ENCODE results near the gene TRIM29.
"Not testable (repeated sequence)": the region's sequence is repeated elsewhere in the genome, so short reads cannot be mapped to it uniquely, and the experiment has no call there.

The TRIM29 gene

GRCh38 chr11:120168108-120168959 lies 30.4 kb upstream of the TRIM29 start:
- peaks cover 31% of the 10 kb centered on the region for H3K27me3 ChIP-seq (ENCODE audit: insufficient read depth, low read length)

GRCh38 chr11:120167659-120168058 lies 29.7 kb upstream of the TRIM29 start:
- Histone ChIP-seq H2AFZ (ENCODE audit: low read depth, low read length) (no peak overlapping the region), H3K27me3 (ENCODE audit: insufficient read depth, low read length) (peaks cover 31% of the 10 kb centered on the region), H3K9me3 (ENCODE audit: low read length) (no peaks in the 10 kb centered on the region), H3K36me3 (ENCODE audit: insufficient read depth, low read length) (no peaks in the 10 kb centered on the region), H3K4me1 (ENCODE audit: insufficient read depth, low read length) (no peaks in the 10 kb centered on the region), H3K4me3 (ENCODE audit: low read length) (no peak overlapping the region)

More at GRCh38 chr11:120168108-120168959, 30.4 kb upstream of the TRIM29 start:
- H3K9me3 ChIP-seq (ENCODE audit: low read length): no peaks in the 10 kb centered on the region
- no peak overlapping the region for H3K4me3 ChIP-seq (ENCODE audit: low read length)
- H3K4me1 ChIP-seq (ENCODE audit: insufficient read depth, low read length): no peaks in the 10 kb centered on the region
- no peak overlapping the region for H2AFZ ChIP-seq (ENCODE audit: low read depth, low read length)
- no peaks in the 10 kb centered on the region for H3K36me3 ChIP-seq (ENCODE audit: insufficient read depth, low read length)

DNA sequence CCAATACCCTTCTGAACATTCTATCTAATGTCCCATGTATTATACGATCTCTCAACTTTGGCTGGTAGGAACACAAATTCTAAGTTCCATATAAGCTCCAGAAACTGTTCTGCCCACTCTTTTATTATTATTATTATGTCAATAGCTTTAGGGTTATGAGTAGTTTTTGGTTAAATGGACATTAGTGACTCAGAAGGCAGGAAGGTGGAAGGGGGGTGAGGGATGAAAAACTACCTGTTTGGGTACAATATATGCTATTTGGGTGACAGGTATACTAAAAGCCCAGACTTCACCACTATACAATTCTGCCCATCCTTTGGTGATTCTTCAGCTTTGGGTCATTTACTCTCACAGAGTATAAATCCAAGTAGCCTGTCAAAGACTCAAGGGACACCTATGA lies 22.5 kb upstream of the TRIM29 start:
- no peaks in the 10 kb centered on the region for H3K27me3 ChIP-seq (ENCODE audit: insufficient read depth, low read length)
- H2AFZ ChIP-seq (ENCODE audit: low read depth, low read length): no peak overlapping the region
- H3K36me3 ChIP-seq (ENCODE audit: insufficient read depth, low read length): no peaks in the 10 kb centered on the region
- H3K9me3 ChIP-seq (ENCODE audit: low read length): no peaks in the 10 kb centered on the region
- no peaks in the 10 kb centered on the region for H3K4me1 ChIP-seq (ENCODE audit: insufficient read depth, low read length)
- H3K4me3 ChIP-seq (ENCODE audit: low read length): no peak overlapping the region

DNA sequence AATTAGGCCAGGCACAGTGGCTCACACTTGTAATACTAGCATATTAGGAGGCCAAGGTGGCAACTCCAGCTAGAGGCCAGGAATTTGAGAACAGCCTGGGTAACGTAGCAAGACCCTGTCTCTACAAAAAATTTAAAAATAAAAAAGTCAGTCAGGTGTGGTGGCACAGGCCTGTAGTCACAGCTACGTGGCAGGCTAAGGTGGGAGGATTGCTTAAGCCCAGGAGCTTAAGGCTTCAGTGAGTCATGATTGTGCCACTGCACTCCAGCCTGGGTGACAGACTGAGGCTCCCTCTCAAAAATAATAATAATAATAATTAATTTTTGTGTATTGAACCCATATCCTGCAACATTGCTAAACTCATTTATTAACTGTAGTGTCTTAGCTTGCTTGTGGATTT lies 15.3 kb upstream of the TRIM29 start:
- Histone ChIP-seq H3K36me3 (ENCODE audit: insufficient read depth, low read length) (no peaks in the 10 kb centered on the region), H3K4me1 (ENCODE audit: insufficient read depth, low read length) (no peaks in the 10 kb centered on the region), H3K27me3 (ENCODE audit: insufficient read depth, low read length) (no peaks in the 10 kb centered on the region), H3K4me3 (ENCODE audit: low read length) (no peak overlapping the region), H3K9me3 (ENCODE audit: low read length) (no peaks in the 10 kb centered on the region), H2AFZ (ENCODE audit: low read depth, low read length) (no peak overlapping the region)

DNA sequence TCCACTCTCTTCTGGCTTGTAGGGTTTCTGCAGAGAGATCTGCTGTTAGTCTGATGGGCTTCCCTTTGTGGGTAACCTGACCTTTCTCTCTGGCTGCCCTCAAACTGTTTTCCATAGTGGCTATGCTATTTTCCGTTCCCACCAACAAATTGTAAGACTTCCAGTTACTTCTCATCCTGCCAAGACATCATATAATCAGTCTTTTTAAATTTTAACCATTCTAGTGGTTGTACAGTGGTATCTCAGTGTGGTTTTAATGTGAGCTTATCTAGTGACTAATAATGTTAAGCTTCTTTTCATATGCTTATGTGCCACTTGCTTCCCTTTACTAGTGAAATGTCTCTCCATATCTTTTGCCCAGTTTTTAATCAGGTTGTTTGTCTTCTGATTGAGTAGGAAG lies 13.6 kb upstream of the TRIM29 start:
- H2AFZ ChIP-seq (ENCODE audit: low read depth, low read length): no peak overlapping the region
- H3K4me3 ChIP-seq (ENCODE audit: low read length): no peak overlapping the region
- no peaks in the 10 kb centered on the region for H3K4me1 ChIP-seq (ENCODE audit: insufficient read depth, low read length)
- H3K36me3 ChIP-seq (ENCODE audit: insufficient read depth, low read length): no peaks in the 10 kb centered on the region
- H3K27me3 ChIP-seq (ENCODE audit: insufficient read depth, low read length): peaks cover 8% of the 10 kb centered on the region
- H3K9me3 ChIP-seq (ENCODE audit: low read length): no peaks in the 10 kb centered on the region

DNA sequence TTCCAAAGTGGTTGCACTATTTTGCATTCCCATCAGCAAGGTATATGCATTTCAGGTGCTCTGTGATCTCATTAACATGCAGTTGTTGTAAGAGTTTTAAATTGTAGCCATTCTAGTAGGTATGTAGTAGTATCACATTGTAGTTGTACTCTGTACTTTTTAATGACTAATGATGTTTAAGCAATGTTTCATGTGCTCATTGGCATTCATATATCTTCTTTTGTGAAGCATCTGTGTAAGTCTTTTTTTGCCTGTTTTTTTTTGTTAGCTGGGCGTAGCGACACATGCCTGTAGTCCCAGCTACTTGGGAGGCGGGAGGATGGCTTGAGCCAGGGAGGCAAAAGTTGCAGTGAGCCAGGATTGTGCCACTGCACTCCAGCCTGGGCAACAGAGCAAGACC lies 11.3 kb upstream of the TRIM29 start:
- Histone ChIP-seq H3K4me1 (ENCODE audit: insufficient read depth, low read length) (no peaks in the 10 kb centered on the region), H3K4me3 (ENCODE audit: low read length) (no peak overlapping the region), H2AFZ (ENCODE audit: low read depth, low read length) (no peak overlapping the region), H3K9me3 (ENCODE audit: low read length) (no peaks in the 10 kb centered on the region), H3K36me3 (ENCODE audit: insufficient read depth, low read length) (no peaks in the 10 kb centered on the region), H3K27me3 (ENCODE audit: insufficient read depth, low read length) (peaks cover 8% of the 10 kb centered on the region)

GRCh38 chr11:120147950-120148270 lies 10.0 kb upstream of the TRIM29 start:
- Histone ChIP-seq H3K27me3 (ENCODE audit: insufficient read depth, low read length) (peaks cover 8% of the 10 kb centered on the region), H3K4me3 (ENCODE audit: low read length) (no peak overlapping the region), H3K36me3 (ENCODE audit: insufficient read depth, low read length) (no peaks in the 10 kb centered on the region), H3K9me3 (ENCODE audit: low read length) (no peaks in the 10 kb centered on the region), H3K4me1 (ENCODE audit: insufficient read depth, low read length) (no peaks in the 10 kb centered on the region), H2AFZ (ENCODE audit: low read depth, low read length) (no peak overlapping the region)

- H3K36me3 ChIP-seq (ENCODE audit: insufficient read depth, low read length): no peaks in the 10 kb centered on the region
- H3K4me3 ChIP-seq (ENCODE audit: low read length): no peak overlapping the region
- H3K4me1 ChIP-seq (ENCODE audit: insufficient read depth, low read length): no peaks in the 10 kb centered on the region
- H2AFZ ChIP-seq (ENCODE audit: low read depth, low read length): no peak overlapping the region
- peaks cover 8% of the 10 kb centered on the region for H3K27me3 ChIP-seq (ENCODE audit: insufficient read depth, low read length)
- no peaks in the 10 kb centered on the region for H3K9me3 ChIP-seq (ENCODE audit: low read length)
Observed at GRCh38 chr11:120147094-120147949, 9.4 kb upstream of the TRIM29 start.

- H3K36me3 ChIP-seq (ENCODE audit: insufficient read depth, low read length): no peaks in the 10 kb centered on the region
- no peak overlapping the region for H3K4me3 ChIP-seq (ENCODE audit: low read length)
- no peak overlapping the region for H2AFZ ChIP-seq (ENCODE audit: low read depth, low read length)
- H3K9me3 ChIP-seq (ENCODE audit: low read length): no peaks in the 10 kb centered on the region
- H3K4me1 ChIP-seq (ENCODE audit: insufficient read depth, low read length): no peaks in the 10 kb centered on the region
- H3K27me3 ChIP-seq (ENCODE audit: insufficient read depth, low read length): peaks cover 8% of the 10 kb centered on the region
Observed at GRCh38 chr11:120146413-120147093, 8.6 kb upstream of the TRIM29 start.

DNA sequence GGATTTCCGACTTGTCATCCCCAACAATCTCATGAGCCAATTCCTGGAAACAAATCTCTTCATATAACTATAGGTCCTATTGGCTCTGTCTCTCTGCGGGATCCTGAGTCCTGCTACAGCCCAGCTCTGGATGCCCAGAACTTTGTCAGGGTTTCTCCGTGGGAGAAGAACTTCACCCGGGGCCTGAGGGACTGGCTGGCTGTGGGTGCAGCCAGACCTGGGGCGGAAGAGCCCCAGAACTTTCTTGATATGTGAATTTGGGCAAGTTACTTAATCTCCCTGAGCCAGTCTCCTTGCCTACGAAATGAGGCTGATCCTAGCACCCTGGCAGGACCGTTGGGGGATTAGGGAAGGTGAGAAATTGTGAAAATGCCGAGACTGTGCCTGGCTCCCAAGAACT lies 6.6 kb upstream of the TRIM29 start:
- Histone ChIP-seq H3K36me3 (ENCODE audit: insufficient read depth, low read length) (no peaks in the 10 kb centered on the region), H3K4me1 (ENCODE audit: insufficient read depth, low read length) (no peaks in the 10 kb centered on the region), H2AFZ (ENCODE audit: low read depth, low read length) (no peak overlapping the region), H3K4me3 (ENCODE audit: low read length) (no peak overlapping the region), H3K27me3 (ENCODE audit: insufficient read depth, low read length) (peaks cover 8% of the 10 kb centered on the region), H3K9me3 (ENCODE audit: low read length) (no peaks in the 10 kb centered on the region)

DNA sequence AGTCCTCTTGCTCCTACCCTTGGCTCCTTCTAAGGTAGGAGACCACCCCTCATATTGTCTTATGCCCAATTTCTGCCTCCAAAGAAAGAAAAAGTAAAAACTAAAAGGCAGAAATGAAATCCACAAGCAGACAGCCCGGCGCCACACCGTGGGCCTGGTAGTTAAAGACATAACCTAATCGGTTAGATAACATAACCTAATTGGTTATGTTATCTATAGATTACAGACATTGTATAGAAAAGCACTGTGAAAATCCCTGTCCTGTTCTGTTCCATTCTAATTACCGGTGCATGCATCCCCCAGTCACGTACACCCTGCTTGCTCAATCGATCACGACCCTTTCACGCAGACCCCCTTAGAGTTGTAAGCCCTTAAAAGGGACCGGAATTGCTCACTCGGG lies 5.6 kb upstream of the TRIM29 start:
- H3K36me3 ChIP-seq (ENCODE audit: insufficient read depth, low read length); H3K4me1 ChIP-seq (ENCODE audit: insufficient read depth, low read length); H3K27me3 ChIP-seq (ENCODE audit: insufficient read depth, low read length); H3K9me3 ChIP-seq (ENCODE audit: low read length); H3K4me3 ChIP-seq (ENCODE audit: low read length); H2AFZ ChIP-seq (ENCODE audit: low read depth, low read length): not testable (repeated sequence)

- H3K9me3 ChIP-seq (ENCODE audit: low read length): no peaks in the 10 kb centered on the region
- no peak overlapping the region for H2AFZ ChIP-seq (ENCODE audit: low read depth, low read length)
- H3K27me3 ChIP-seq (ENCODE audit: insufficient read depth, low read length): peaks cover 4% of the 10 kb centered on the region
- no peaks in the 10 kb centered on the region for H3K4me1 ChIP-seq (ENCODE audit: insufficient read depth, low read length)
- H3K4me3 ChIP-seq (ENCODE audit: low read length): no peak overlapping the region
- no peaks in the 10 kb centered on the region for H3K36me3 ChIP-seq (ENCODE audit: insufficient read depth, low read length)
Observed at GRCh38 chr11:120142441-120143100, 4.7 kb upstream of the TRIM29 start.
